B cell (primary cell): ENCODE measurements around the gene CYRIA. TPM values are rescaled to one million over a fixed set of nuclear protein-coding genes. Genes with fewer than 3 reads are reported as not detected.

Experiments
- ATAC-seq: fragments of 200-7000 bp; cut with Tn5 transposase; one replicate; pipeline ENCODE4 v1.10.0; 2021; ENCODE audit warnings: low read depth, mild to moderate bottlenecking, moderate number of reproducible peaks, moderate library complexity
- CTCF ChIA-PET: fragments of 350-600 bp; sonication (Branson Sonifier 250); formaldehyde crosslinking; loops from one replicate; lab custom pipeline; 2021; ENCODE audit warnings: antibody characterized with exemption, inconsistent platforms; lab: Charles Lee
- POLR2A ChIA-PET: fragments of 350-600 bp; sonication (Branson Sonifier 250); formaldehyde crosslinking; loops from one replicate; lab custom pipeline; 2021; ENCODE audit warnings: antibody characterized with exemption; lab: Charles Lee
- DNase-seq: peaks from one replicate; pipeline ENCODE4 v3.0.0; 2013
- H2AFZ ChIP-seq: 2 replicates; pipeline ENCODE4 v1.6.1; 2012; ENCODE audit warnings: mild to moderate bottlenecking, low read depth, low read length; ENCODE audit not compliant: insufficient read depth, poor library complexity, severe bottlenecking
- H3K27ac ChIP-seq, 2 donors: 1 replicate in 1 of 2; 2 replicates in 1 of 2; pipeline ENCODE4 v1.5.1; 2012 to 2013; ENCODE audit warnings: low read length in 2 of 2, mild to moderate bottlenecking in 2 of 2, moderate library complexity in 1 of 2
- H3K27me3 ChIP-seq, 4 experiments: fragments of 200-600 bp in 1 of 4; sonication (generic) in 1 of 4; replicated peaks in 1 of 4; 1 replicate in 2 of 4; 2 replicates in 2 of 4; pipeline versions ENCODE4 v1.6.1 to v1.7.0; 2013 to 2016; ENCODE audit warnings: low read length in 3 of 4, mild to moderate bottlenecking in 2 of 4, mixed read lengths in 1 of 4, moderate library complexity in 1 of 4; ENCODE audit not compliant: insufficient read depth in 4 of 4, control insufficient read depth in 3 of 4; ENCODE audit errors: control extremely low read depth in 1 of 4
- H3K36me3 ChIP-seq, 2 experiments: replicated peaks in 1 of 2; 1 replicate in 1 of 2; 2 replicates in 1 of 2; pipeline versions ENCODE4 v1.6.1 to v1.7.1; 2013; ENCODE audit warnings: low read length in 1 of 2; ENCODE audit not compliant: insufficient read depth in 2 of 2, control insufficient read depth in 1 of 2; ENCODE audit errors: control extremely low read depth in 1 of 2, extremely low read depth in 1 of 2
- H3K4me1 ChIP-seq, 2 donors: fragments of 200-600 bp in 1 of 2; sonication (generic) in 1 of 2; 1 replicate in 1 of 2; 2 replicates in 1 of 2; pipeline versions ENCODE4 v1.5.1 to v1.6.1; 2013 to 2017; ENCODE audit warnings: low read length in 2 of 2; ENCODE audit not compliant: control insufficient read depth in 2 of 2, insufficient read depth in 2 of 2
- H3K4me2 ChIP-seq: replicated peaks from 2 replicates; pipeline ENCODE3; 2012; ENCODE audit warnings: mild to moderate bottlenecking, low read depth, low read length; ENCODE audit not compliant: poor library complexity, severe bottlenecking
- H3K4me3 ChIP-seq, 5 experiments: fragments of 200-600 bp in 1 of 5; sonication (generic) in 1 of 5; 1 replicate in 3 of 5; 2 replicates in 2 of 5; pipeline versions ENCODE4 v1.5.1 to v1.7.0; 2011 to 2016; ENCODE audit warnings: low read length in 4 of 5, mild to moderate bottlenecking in 4 of 5, low read depth in 2 of 5, control low read depth in 1 of 5, moderate library complexity in 1 of 5; ENCODE audit not compliant: insufficient read depth in 1 of 5; ENCODE audit errors: control extremely low read depth in 1 of 5, extremely low read depth in 1 of 5
- H3K79me2 ChIP-seq: fragments of 200-600 bp; sonication (generic); one replicate; pipeline ENCODE4 v1.6.0; 2016; ENCODE audit warnings: low read length; ENCODE audit not compliant: control insufficient read depth, insufficient read depth
- H3K9ac ChIP-seq: fragments of 200-600 bp; sonication (generic); 2 replicates; pipeline ENCODE4 v1.6.1; 2017; ENCODE audit warnings: mild to moderate bottlenecking, low read length, moderate library complexity
- H3K9me3 ChIP-seq, 3 donors: one replicate each; pipeline versions ENCODE4 v1.6.1 to v1.7.1; 2013; ENCODE audit warnings: low read length in 2 of 3; ENCODE audit not compliant: control insufficient read depth in 2 of 3, insufficient read depth in 1 of 3; ENCODE audit errors: control extremely low read depth in 1 of 3
- H4K20me1 ChIP-seq: 2 replicates; pipeline ENCODE4 v1.6.0; 2012; ENCODE audit warnings: mild to moderate bottlenecking, low read length; ENCODE audit not compliant: insufficient read depth, control insufficient read depth, poor library complexity, severe bottlenecking
- H3K27ac Mint-ChIP-seq: one replicate; pipeline ENCODE4 v1.8.0; 2021; ENCODE audit warnings: mixed read lengths
- H3K27me3 Mint-ChIP-seq: one replicate; pipeline ENCODE4 v1.8.0; 2021; ENCODE audit warnings: mixed read lengths
- H3K4me1 Mint-ChIP-seq: one replicate; pipeline ENCODE4 v1.8.0; 2021; ENCODE audit warnings: mixed read lengths
- H3K4me3 Mint-ChIP-seq: one replicate; pipeline ENCODE4 v1.8.0; 2021; ENCODE audit warnings: mixed read lengths
- H3K9me3 Mint-ChIP-seq: one replicate; pipeline ENCODE4 v1.8.0; 2022; ENCODE audit warnings: mixed read lengths; ENCODE audit not compliant: insufficient read depth
- EZH2 ChIP-seq: IDR thresholded peaks from 2 replicates; pipeline ENCODE4 v1.6.1; 2012; ENCODE audit warnings: borderline replicate concordance, low read depth, mild to moderate bottlenecking, moderate library complexity, low read length; ENCODE audit not compliant: insufficient read depth, poor library complexity, severe bottlenecking
- WGBS: methylation state at CpG from one replicate; pipeline ENCODE4 v1.1.5; 2013; ENCODE audit warnings: missing lambda C conversion rate; ENCODE audit not compliant: insufficient coverage; 5-methylcytosine and 5-hydroxymethylcytosine counted together
- intact Hi-C: fragments of 100-400 bp; cut with micrococcal nuclease; formaldehyde crosslinking; loops from one replicate; pipeline ENCODE4 v1.10.0; 2022
- polyA plus RNA-seq: library from polyadenylated mRNA; depleted of rRNA; stranded (reverse); fragments of >200 nt; gene quantifications from 2 replicates; pipeline ENCODE4 v1.2.3, GENCODE V29; 2012
- total RNA-seq, 2 donors: library from RNA; stranded (reverse); fragments of 120-200 nt in 1 of 2; gene quantifications; 1 replicate in 1 of 2; 2 replicates in 1 of 2; pipeline versions ENCODE4 v1.2.3 to v1.2.4, GENCODE V29; 2013 to 2022
- TF ChIP-seq, protein P1 (sequence below): fragments of 200-600 bp; IDR thresholded peaks from one replicate; pipeline ENCODE4 v1.8.0; 2022; ENCODE audit warnings: antibody characterized with exemption, mild to moderate bottlenecking

CYRIA gene
- total and polyA plus RNA-seq, 2 donors (not counting 1 experiment from before 2014, with no cell fraction given) = 16.8 to 58.8 TPM

DNA sequence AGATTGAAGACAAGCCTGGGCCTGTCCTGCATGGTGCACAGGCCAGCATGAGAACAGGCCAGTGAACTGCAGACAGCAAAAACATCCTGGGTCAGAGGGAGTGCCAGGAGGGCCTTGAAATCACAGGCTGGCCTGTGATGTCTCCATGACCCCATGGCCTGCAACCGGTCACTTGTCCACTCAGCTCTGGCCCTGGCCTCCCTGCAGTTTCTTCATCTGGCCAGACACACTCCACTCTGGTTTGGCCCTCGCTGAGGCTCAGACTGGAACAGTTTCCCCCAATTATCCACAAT lies 12.6 kb downstream of the CYRIA start:
- H3K27me3 Mint-ChIP-seq = no peaks in the 10 kb centered on the region
- POLR2A ChIA-PET = interaction anchor here (0.6 kb wide), 1 partner anchor 28 kb away, joined by 3 read pairs; no protein-coding TSS in a partner anchor
- H3K27me3 ChIP-seq = no peaks in the 10 kb centered on the region
- no peak overlapping the region for H2AFZ ChIP-seq
- H3K27ac ChIP-seq = peak overlapping the region; percentile 66 to 82
- peaks cover 0 to 4% of the 10 kb centered on the region in 2 experiments for H3K36me3 ChIP-seq
- peak overlapping the region; percentile 68 for H3K4me2 ChIP-seq
- CTCF ChIA-PET = interaction anchor here (1.9 to 6.7 kb wide), 4 partner anchors 11 to 104 kb away, joined by 7 to 50 read pairs (median 18); partner anchors contain the start of gene CYRIA
- peak overlapping the region; percentile 89 for H3K27ac Mint-ChIP-seq
- peaks cover 19% of the 10 kb centered on the region for H4K20me1 ChIP-seq
- peaks cover 96% of the 10 kb centered on the region for H3K4me1 Mint-ChIP-seq
- intact Hi-C loops = loop anchor here (5.0 kb wide), 1 partner anchor 34 kb away; no protein-coding TSS in a partner anchor
- peaks cover 88% of the 10 kb centered on the region for H3K79me2 ChIP-seq
- H3K9me3 ChIP-seq = no peaks in the 10 kb centered on the region
- H3K4me1 ChIP-seq = peaks cover 96% of the 10 kb centered on the region in 2 donors
- no peak overlapping the region for H3K9ac ChIP-seq
- DNase-seq (no peak), ATAC-seq (no peak)
- WGBS = 100% methylated on average over 2 of the region's 2 CpGs
- no peak for TF ChIP-seq EZH2
- TF ChIP-seq, protein P1, sequence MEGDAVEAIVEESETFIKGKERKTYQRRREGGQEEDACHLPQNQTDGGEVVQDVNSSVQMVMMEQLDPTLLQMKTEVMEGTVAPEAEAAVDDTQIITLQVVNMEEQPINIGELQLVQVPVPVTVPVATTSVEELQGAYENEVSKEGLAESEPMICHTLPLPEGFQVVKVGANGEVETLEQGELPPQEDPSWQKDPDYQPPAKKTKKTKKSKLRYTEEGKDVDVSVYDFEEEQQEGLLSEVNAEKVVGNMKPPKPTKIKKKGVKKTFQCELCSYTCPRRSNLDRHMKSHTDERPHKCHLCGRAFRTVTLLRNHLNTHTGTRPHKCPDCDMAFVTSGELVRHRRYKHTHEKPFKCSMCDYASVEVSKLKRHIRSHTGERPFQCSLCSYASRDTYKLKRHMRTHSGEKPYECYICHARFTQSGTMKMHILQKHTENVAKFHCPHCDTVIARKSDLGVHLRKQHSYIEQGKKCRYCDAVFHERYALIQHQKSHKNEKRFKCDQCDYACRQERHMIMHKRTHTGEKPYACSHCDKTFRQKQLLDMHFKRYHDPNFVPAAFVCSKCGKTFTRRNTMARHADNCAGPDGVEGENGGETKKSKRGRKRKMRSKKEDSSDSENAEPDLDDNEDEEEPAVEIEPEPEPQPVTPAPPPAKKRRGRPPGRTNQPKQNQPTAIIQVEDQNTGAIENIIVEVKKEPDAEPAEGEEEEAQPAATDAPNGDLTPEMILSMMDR = no peak
- no peaks in the 10 kb centered on the region for H3K9me3 Mint-ChIP-seq
- H3K4me3 Mint-ChIP-seq = peak overlapping the region; percentile 79
- no peak overlapping the region for H3K4me3 ChIP-seq

GRCh38 chr2:16652296-16653082 lies 13.1 kb downstream of the CYRIA start:
- peak overlapping the region; percentile 66 to 82 for H3K27ac ChIP-seq

More at GRCh38 chr2:16652296-16653082, 13.1 kb downstream of the CYRIA start:
- ChIA-PET POLR2A (no interaction called here), CTCF (interaction anchor here (1.1 to 4.2 kb wide), 5 partner anchors 12 to 104 kb away, joined by 3 to 27 read pairs (median 8); partner anchors contain the start of gene CYRIA)
- Histone ChIP-seq H3K36me3 (peaks cover 0 to 4% of the 10 kb centered on the region in 2 experiments), H2AFZ (no peak overlapping the region), H3K27me3 (no peaks in the 10 kb centered on the region), H3K4me3 (no peak overlapping the region), H3K79me2 (peaks cover 88% of the 10 kb centered on the region), H4K20me1 (peaks cover 24% of the 10 kb centered on the region), H3K9ac (no peak overlapping the region), H3K9me3 (no peaks in the 10 kb centered on the region), H3K4me2 (peak overlapping the region; percentile 68), H3K4me1 (peaks cover 96% of the 10 kb centered on the region in 2 donors)
- no peak for ATAC-seq
- no peak for TF ChIP-seq EZH2
- TF ChIP-seq, protein P1 = no peak
- WGBS = 85% methylated on average over 4 of the region's 8 CpGs
- Mint-ChIP-seq H3K27me3 (no peaks in the 10 kb centered on the region), H3K27ac (peak overlapping the region; percentile 89), H3K4me3 (peak overlapping the region; percentile 5), H3K9me3 (no peaks in the 10 kb centered on the region), H3K4me1 (peaks cover 97% of the 10 kb centered on the region)
- no peak for DNase-seq
- intact Hi-C loops = loop anchor here (5.0 kb wide), 1 partner anchor 35 kb away; no protein-coding TSS in a partner anchor
